ENCODE results near the gene GAS6.

Gene GAS6

DNA sequence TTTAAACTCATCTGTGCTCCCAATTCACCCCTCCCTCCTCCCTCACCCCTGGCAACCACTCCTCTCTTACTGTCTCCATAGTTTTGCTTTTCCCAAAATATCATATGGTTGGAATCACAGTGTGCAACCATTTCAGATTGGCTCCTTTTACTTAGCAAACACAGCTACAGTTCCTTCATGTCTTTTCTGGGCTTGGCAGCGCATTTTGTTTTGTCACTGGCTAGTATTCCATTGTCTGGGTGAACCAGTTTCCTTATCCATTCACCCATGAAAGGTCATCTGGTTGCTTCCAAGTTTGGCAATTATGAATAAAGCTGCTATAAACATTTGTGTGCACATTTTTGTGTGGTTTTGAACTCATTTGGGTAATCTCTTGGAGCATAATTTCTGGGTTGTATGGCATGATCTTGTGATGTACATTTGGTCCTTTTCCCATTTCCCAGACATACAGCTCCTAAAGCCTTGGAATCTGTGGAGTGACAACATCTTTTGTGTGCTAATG is 23.9 kb upstream of the GAS6 start:
- H3K36me3 ChIP-seq (ENCODE audit: control insufficient read depth, insufficient read depth, low read length) = no peaks in the 10 kb centered on the region
- peaks cover 6% of the 10 kb centered on the region for H3K9me3 ChIP-seq (ENCODE audit: control insufficient read depth, low read length)
- H3K4me1 ChIP-seq (ENCODE audit: control insufficient read depth, insufficient read depth, low read length, poor library complexity, severe bottlenecking) = no peaks in the 10 kb centered on the region
- H3K27ac ChIP-seq (ENCODE audit: low read depth, low read length, severe bottlenecking) = no peak overlapping the region
- no peak overlapping the region for H3K4me3 ChIP-seq (ENCODE audit: extremely low read depth, insufficient read depth, low read length, poor library complexity, severe bottlenecking)
- 88% methylated on average over 1 of the region's 1 CpG; no CpG with 5 or more reads in 1 of the 2 experiments for WGBS, 2 experiments (ENCODE audit: insufficient coverage in 2 of 2)

DNA sequence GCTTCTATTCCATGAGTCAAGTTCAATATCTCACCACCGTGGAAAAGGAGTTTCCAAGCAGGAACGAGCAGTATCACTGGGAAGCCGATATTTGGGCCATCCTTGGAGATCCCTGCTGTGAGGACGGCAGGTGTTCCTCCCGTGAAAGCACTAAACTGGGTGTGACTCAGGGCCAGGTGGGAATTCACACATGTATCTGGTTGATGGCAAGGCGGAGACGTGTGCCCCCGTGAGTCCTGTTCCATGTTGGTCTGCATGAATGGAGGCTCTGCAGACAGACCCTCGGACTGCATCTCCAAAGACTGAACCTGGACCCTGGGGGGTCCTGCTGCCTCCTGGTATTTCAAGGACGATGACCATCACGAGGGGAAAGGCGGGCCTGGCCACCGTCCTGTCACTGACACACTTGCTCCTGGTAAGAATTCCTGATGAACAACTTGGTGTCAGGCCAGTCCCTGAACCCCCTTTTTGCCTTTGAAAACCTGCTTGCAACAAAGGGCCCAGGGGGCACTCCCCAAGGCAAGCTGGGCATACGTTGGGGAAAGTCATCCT is 22.8 kb upstream of the GAS6 start:
- 88 to 90% methylated on average over 11 to 13 of the region's 14 CpGs for WGBS, 2 experiments (ENCODE audit: insufficient coverage in 2 of 2)
- H3K27ac ChIP-seq (ENCODE audit: low read depth, low read length, severe bottlenecking) = no peak overlapping the region

DNA sequence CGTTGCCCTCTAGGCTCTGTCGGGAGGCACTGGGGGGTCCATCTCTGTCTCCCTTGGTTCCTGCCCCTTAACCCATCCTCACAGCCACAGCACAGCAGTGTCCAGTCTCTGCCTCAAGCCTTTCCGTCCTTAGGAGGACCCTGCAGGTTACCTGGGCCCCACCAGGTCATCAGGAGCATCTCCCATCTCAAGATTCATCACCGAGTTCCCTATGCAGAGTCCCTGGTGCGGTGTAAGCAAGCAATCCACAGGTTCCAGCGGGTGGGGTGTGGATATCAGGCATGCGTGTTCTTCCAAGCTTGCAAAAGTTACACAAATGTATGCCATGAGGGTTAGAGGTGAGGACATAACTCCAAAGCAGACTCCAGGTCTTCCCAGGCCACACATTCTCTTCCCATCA is 20.9 kb upstream of the GAS6 start:
- no peak overlapping the region for H3K27ac ChIP-seq (ENCODE audit: low read depth, low read length, severe bottlenecking)
- H3K4me1 ChIP-seq (ENCODE audit: control insufficient read depth, insufficient read depth, low read length, poor library complexity, severe bottlenecking) = no peaks in the 10 kb centered on the region
- no peak overlapping the region for H3K4me3 ChIP-seq (ENCODE audit: extremely low read depth, insufficient read depth, low read length, poor library complexity, severe bottlenecking)
- no peaks in the 10 kb centered on the region for H3K9me3 ChIP-seq (ENCODE audit: control insufficient read depth, low read length)
- 83 to 92% methylated on average over 4 to 6 of the region's 7 CpGs for WGBS, 2 experiments (ENCODE audit: insufficient coverage in 2 of 2)
- H3K36me3 ChIP-seq (ENCODE audit: control insufficient read depth, insufficient read depth, low read length) = no peaks in the 10 kb centered on the region

More for the DNA sequence above, 22.8 kb upstream of the GAS6 start:
- Histone ChIP-seq H3K9me3 (ENCODE audit: control insufficient read depth, low read length) (peaks cover 6% of the 10 kb centered on the region), H3K36me3 (ENCODE audit: control insufficient read depth, insufficient read depth, low read length) (no peaks in the 10 kb centered on the region), H3K4me1 (ENCODE audit: control insufficient read depth, insufficient read depth, low read length, poor library complexity, severe bottlenecking) (no peaks in the 10 kb centered on the region), H3K4me3 (ENCODE audit: extremely low read depth, insufficient read depth, low read length, poor library complexity, severe bottlenecking) (no peak overlapping the region)

DNA sequence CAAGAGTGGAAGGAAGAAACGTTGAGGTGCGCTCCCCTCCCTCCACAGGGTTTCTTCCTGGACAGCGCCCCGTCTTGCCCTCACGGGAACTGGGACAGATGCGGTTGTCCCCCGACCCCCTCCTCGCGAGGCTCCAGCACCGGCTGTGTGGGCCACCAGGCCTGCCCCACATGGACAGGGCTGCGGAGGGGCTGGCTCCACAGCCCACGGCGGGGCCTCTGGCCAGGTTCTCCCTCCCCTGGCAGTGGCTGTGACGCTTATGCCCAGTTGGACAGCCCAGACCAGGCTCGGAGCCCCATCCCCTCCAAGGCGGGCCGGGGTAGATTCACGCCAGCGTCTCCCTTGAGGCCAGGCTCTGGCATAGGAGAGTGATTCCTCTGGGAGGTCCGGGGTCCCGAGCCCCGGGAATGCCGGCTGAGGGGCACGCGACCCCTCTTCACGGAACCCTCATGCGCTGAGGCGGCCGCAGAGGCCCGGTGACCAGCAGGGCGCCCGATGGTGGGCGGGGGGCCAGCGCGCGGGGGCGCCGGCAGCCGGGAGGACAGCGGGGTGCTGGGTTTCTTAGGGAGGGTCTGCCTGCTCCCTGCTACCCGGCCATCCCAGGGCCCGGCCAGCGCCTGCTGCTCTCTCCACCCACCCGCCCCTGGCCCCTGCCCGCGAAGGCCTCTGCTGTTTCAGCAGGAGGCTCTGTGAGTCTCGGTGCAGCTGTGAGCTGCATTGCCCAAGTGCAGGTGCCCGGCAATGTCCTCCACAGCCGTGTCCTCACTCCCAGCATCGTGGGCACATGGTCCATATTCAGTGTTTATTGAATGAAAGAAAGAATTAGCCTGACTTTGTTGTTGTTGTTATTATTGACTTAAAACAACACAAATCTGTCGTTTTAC is 20.3 kb upstream of the GAS6 start:
- Histone ChIP-seq H3K27ac (ENCODE audit: low read depth, low read length, severe bottlenecking) (no peak overlapping the region), H3K4me3 (ENCODE audit: extremely low read depth, insufficient read depth, low read length, poor library complexity, severe bottlenecking) (no peak overlapping the region), H3K9me3 (ENCODE audit: control insufficient read depth, low read length) (no peaks in the 10 kb centered on the region), H3K36me3 (ENCODE audit: control insufficient read depth, insufficient read depth, low read length) (no peaks in the 10 kb centered on the region), H3K4me1 (ENCODE audit: control insufficient read depth, insufficient read depth, low read length, poor library complexity, severe bottlenecking) (no peaks in the 10 kb centered on the region)
- WGBS, 2 experiments (ENCODE audit: insufficient coverage in 2 of 2) = 92 to 93% methylated on average over 40 to 44 of the region's 51 CpGs

DNA sequence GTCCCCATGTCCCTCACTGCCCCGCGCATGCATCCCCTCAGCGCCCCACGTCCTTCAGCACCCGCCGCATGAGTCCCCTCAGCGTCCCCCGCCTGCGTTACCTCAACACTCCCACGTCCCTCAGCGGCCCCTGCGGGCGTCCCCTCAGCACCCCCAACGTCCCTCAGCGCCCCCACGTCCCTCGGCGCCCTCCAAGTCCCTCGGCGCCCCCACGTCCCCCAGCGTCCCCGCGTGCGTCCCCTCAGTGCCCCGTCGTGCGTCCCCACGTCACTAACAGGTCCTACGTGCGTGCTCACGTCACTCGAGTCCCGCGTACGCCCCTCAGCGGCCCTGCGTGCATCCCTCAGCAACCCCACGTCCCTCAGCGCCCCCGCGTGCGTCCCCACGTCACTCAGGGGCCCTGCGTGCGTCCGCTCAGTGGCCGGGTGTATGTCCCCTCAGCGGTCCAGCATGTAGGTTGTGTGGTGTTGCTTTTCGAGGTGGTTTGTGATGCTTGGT is 19.5 kb upstream of the GAS6 start:
- H3K27ac ChIP-seq (ENCODE audit: low read depth, low read length, severe bottlenecking) = no peak overlapping the region
- H3K36me3 ChIP-seq (ENCODE audit: control insufficient read depth, insufficient read depth, low read length) = no peaks in the 10 kb centered on the region
- no peaks in the 10 kb centered on the region for H3K4me1 ChIP-seq (ENCODE audit: control insufficient read depth, insufficient read depth, low read length, poor library complexity, severe bottlenecking)
- no peaks in the 10 kb centered on the region for H3K9me3 ChIP-seq (ENCODE audit: control insufficient read depth, low read length)
- H3K4me3 ChIP-seq (ENCODE audit: extremely low read depth, insufficient read depth, low read length, poor library complexity, severe bottlenecking) = no peak overlapping the region
- WGBS, 2 experiments (ENCODE audit: insufficient coverage in 2 of 2) = 97 to 98% methylated on average over 43 to 50 of the region's 50 CpGs

GRCh38 chr13:113882716-113883115 is 18.8 kb upstream of the GAS6 start:
- 96% methylated on average over 20 of the region's 20 CpGs for WGBS, 2 experiments (ENCODE audit: insufficient coverage in 2 of 2)
- H3K4me3 ChIP-seq (ENCODE audit: extremely low read depth, insufficient read depth, low read length, poor library complexity, severe bottlenecking) = no peak overlapping the region
- H3K27ac ChIP-seq (ENCODE audit: low read depth, low read length, severe bottlenecking) = no peak overlapping the region
- H3K9me3 ChIP-seq (ENCODE audit: control insufficient read depth, low read length) = no peaks in the 10 kb centered on the region
- H3K36me3 ChIP-seq (ENCODE audit: control insufficient read depth, insufficient read depth, low read length) = no peaks in the 10 kb centered on the region
- H3K4me1 ChIP-seq (ENCODE audit: control insufficient read depth, insufficient read depth, low read length, poor library complexity, severe bottlenecking) = no peaks in the 10 kb centered on the region

DNA sequence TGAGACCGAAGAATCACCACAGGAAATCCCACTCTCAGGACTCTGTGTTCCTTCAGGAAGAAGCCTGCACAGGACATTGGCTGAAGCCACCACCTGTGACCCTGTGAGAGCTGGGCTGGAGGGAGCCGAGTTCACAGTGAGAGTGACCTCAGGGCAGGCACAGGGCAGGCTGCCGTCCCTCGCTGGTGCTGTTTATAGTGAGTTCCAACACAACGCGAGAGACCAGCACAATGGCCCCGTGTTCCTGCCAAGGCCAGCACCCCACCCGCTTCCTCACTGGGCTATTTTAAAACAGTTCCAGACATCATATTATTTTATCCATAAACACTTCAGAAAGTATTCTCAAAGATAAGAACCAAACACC is 18.4 kb upstream of the GAS6 start:
- no peak overlapping the region for H3K4me3 ChIP-seq (ENCODE audit: extremely low read depth, insufficient read depth, low read length, poor library complexity, severe bottlenecking)
- H3K27ac ChIP-seq (ENCODE audit: low read depth, low read length, severe bottlenecking) = no peak overlapping the region
- H3K36me3 ChIP-seq (ENCODE audit: control insufficient read depth, insufficient read depth, low read length) = no peaks in the 10 kb centered on the region
- no peaks in the 10 kb centered on the region for H3K4me1 ChIP-seq (ENCODE audit: control insufficient read depth, insufficient read depth, low read length, poor library complexity, severe bottlenecking)
- H3K9me3 ChIP-seq (ENCODE audit: control insufficient read depth, low read length) = no peaks in the 10 kb centered on the region
- WGBS, 2 experiments (ENCODE audit: insufficient coverage in 2 of 2) = 80 to 89% methylated on average over 4 to 8 of the region's 8 CpGs

- Histone ChIP-seq H3K9me3 (ENCODE audit: control insufficient read depth, low read length) (no peaks in the 10 kb centered on the region), H3K4me1 (ENCODE audit: control insufficient read depth, insufficient read depth, low read length, poor library complexity, severe bottlenecking) (no peaks in the 10 kb centered on the region), H3K27ac (ENCODE audit: low read depth, low read length, severe bottlenecking) (no peak overlapping the region), H3K4me3 (ENCODE audit: extremely low read depth, insufficient read depth, low read length, poor library complexity, severe bottlenecking) (no peak overlapping the region), H3K36me3 (ENCODE audit: control insufficient read depth, insufficient read depth, low read length) (no peaks in the 10 kb centered on the region)
- 86 to 91% methylated on average over 9 of the region's 10 CpGs for WGBS, 2 experiments (ENCODE audit: insufficient coverage in 2 of 2)
Measured at GRCh38 chr13:113881614-113882266, 17.9 kb upstream of the GAS6 start.

GRCh38 chr13:113880651-113881611 is 17.1 kb upstream of the GAS6 start:
- H3K9me3 ChIP-seq (ENCODE audit: control insufficient read depth, low read length) = no peaks in the 10 kb centered on the region
- 90 to 97% methylated on average over 8 to 14 of the region's 17 CpGs for WGBS, 2 experiments (ENCODE audit: insufficient coverage in 2 of 2)
- no peaks in the 10 kb centered on the region for H3K36me3 ChIP-seq (ENCODE audit: control insufficient read depth, insufficient read depth, low read length)
- H3K4me3 ChIP-seq (ENCODE audit: extremely low read depth, insufficient read depth, low read length, poor library complexity, severe bottlenecking) = no peak overlapping the region
- H3K4me1 ChIP-seq (ENCODE audit: control insufficient read depth, insufficient read depth, low read length, poor library complexity, severe bottlenecking) = no peaks in the 10 kb centered on the region
- H3K27ac ChIP-seq (ENCODE audit: low read depth, low read length, severe bottlenecking) = no peak overlapping the region

Data from mesodermal cell (in vitro differentiated cells).